Sigmoid colon (tissue), 4 donors: ENCODE data around the gene MBLAC1.

Source experiments
- EP300 ChIP-seq, 4 donors: sonication (generic); formaldehyde crosslinking; IDR thresholded peaks; one replicate each; pipeline ENCODE4 v1.6.1; 2017; ENCODE audit warnings: antibody characterized with exemption in 4 of 4
- POLR2A ChIP-seq, 2 donors: fragments of 450-650 bp; IDR thresholded peaks; one replicate each; pipeline ENCODE4 v1.6.1; 2016; ENCODE audit warnings: antibody characterized with exemption in 2 of 2, mild to moderate bottlenecking in 2 of 2, moderate library complexity in 2 of 2
- POLR2AphosphoS5 ChIP-seq, 4 donors: sonication (generic); formaldehyde crosslinking; IDR thresholded peaks; one replicate each; pipeline ENCODE4 v1.6.1; 2017; ENCODE audit warnings: antibody characterized with exemption in 4 of 4

- TF ChIP-seq POLR2A (IDR thresholded peaks at IDR 0.05) (no peak), POLR2AphosphoS5 (IDR thresholded peaks at IDR 0.05) (no peak), EP300 (IDR thresholded peaks at IDR 0.05) (no peak)
Measured at GRCh38 chr7:100137851-100138760, 11.3 kb downstream of the MBLAC1 start.
